HG02938 (cell line): ENCODE results near the gene USP14.

Source experiments
- ATAC-seq: cut with Tn5 transposase; IDR thresholded peaks from one replicate; pipeline ENCODE4 v1.9.1; 2021; ENCODE audit warnings: mild to moderate bottlenecking, moderate library complexity; ENCODE audit not compliant: unreplicated experiment

USP14 gene

GRCh38 chr18:159037-159652, 788 bp downstream of the USP14 start:
- no peak for ATAC-seq

GRCh38 chr18:159933-160332, 1.6 kb downstream of the USP14 start:
- ATAC-seq, result no peak

- ATAC-seq, result no peak
Measured at GRCh38 chr18:160831-161570, 2.6 kb downstream of the USP14 start.

- no peak for ATAC-seq
Measured at GRCh38 chr18:172361-172760, 14.0 kb downstream of the USP14 start.

GRCh38 chr18:179499-179898, 21.1 kb downstream of the USP14 start:
- no peak for ATAC-seq

- ATAC-seq, result no peak
Measured at GRCh38 chr18:181711-182110, 23.4 kb downstream of the USP14 start.

GRCh38 chr18:183769-184168, 25.4 kb downstream of the USP14 start:
- no peak for ATAC-seq

- ATAC-seq, result no peak
Measured at GRCh38 chr18:189254-189653, 30.9 kb downstream of the USP14 start.

GRCh38 chr18:191725-192124, 33.4 kb downstream of the USP14 start:
- ATAC-seq, result no peak

GRCh38 chr18:192801-193200, 34.4 kb downstream of the USP14 start:
- no peak for ATAC-seq

GRCh38 chr18:195651-196050, 37.3 kb downstream of the USP14 start:
- no peak for ATAC-seq

- no peak for ATAC-seq
Measured at GRCh38 chr18:199214-199613, 40.9 kb downstream of the USP14 start.

GRCh38 chr18:199768-200167, 41.4 kb downstream of the USP14 start:
- ATAC-seq, result no peak

GRCh38 chr18:210075-210474, 51.7 kb downstream of the USP14 start:
- no peak for ATAC-seq

- no peak for ATAC-seq
Measured at GRCh38 chr18:210733-211132, 52.4 kb downstream of the USP14 start.

GRCh38 chr18:211582-211981, 53.2 kb downstream of the USP14 start:
- no peak for ATAC-seq

- no peak for ATAC-seq
Measured at GRCh38 chr18:212780-213179, 54.4 kb downstream of the USP14 start.

GRCh38 chr18:213505-213904, 55.1 kb downstream of the USP14 start:
- no peak for ATAC-seq

GRCh38 chr18:213966-214365, 55.6 kb downstream of the USP14 start:
- no peak for ATAC-seq

- no peak for ATAC-seq
Measured at GRCh38 chr18:215448-216010, 57.2 kb downstream of the USP14 start.

- ATAC-seq, result no peak
Measured at GRCh38 chr18:217532-218336, 59.4 kb downstream of the USP14 start.

- no peak for ATAC-seq
Measured at GRCh38 chr18:220708-221107, 62.4 kb downstream of the USP14 start.
